ENCODE measurements around the gene SPTA1.

Gene SPTA1

GRCh38 chr1:158666037-158666436 is 20.5 kb downstream of the SPTA1 start:
- Histone ChIP-seq H3K36me3 (ENCODE audit: insufficient read depth, low read length) (no peaks in the 10 kb centered on the region), H3K27me3 (ENCODE audit: insufficient read depth, low read length) (no peaks in the 10 kb centered on the region), H3K4me3 (ENCODE audit: low read depth, low read length, poor library complexity, severe bottlenecking) (no peak overlapping the region), H3K9me3 (ENCODE audit: low read length) (no peaks in the 10 kb centered on the region), H3K9me2 (ENCODE audit: low read depth, low read length) (no peaks in the 10 kb centered on the region), H3K4me1 (ENCODE audit: insufficient read depth, low read length, severe bottlenecking) (no peaks in the 10 kb centered on the region), H2AFZ (ENCODE audit: low read length) (no peak overlapping the region), H3K27ac (ENCODE audit: low read depth, low read length, poor library complexity, severe bottlenecking) (no peak overlapping the region), H3K9ac (ENCODE audit: low read length) (no peak overlapping the region), H4K20me1 (ENCODE audit: insufficient read depth, low read length) (no peaks in the 10 kb centered on the region), H3F3A (ENCODE audit: insufficient read depth, low read length) (no peaks in the 10 kb centered on the region), H3K79me2 (ENCODE audit: insufficient read depth, low read length) (no peaks in the 10 kb centered on the region), H3K4me2 (ENCODE audit: low read length) (no peak overlapping the region)
- TF ChIP-seq EZH2 (IDR thresholded peaks at IDR 0.05; ENCODE audit: borderline replicate concordance, low read length): no peak
- TF ChIP-seq CTCF (IDR thresholded peaks at IDR 0.05; ENCODE audit: low read length): no peak

GRCh38 chr1:158654571-158654970 is 31.9 kb downstream of the SPTA1 start:
- no peaks in the 10 kb centered on the region for H3K9me3 ChIP-seq (ENCODE audit: low read length)
- no peak overlapping the region for H2AFZ ChIP-seq (ENCODE audit: low read length)
- no peak overlapping the region for H3K4me2 ChIP-seq (ENCODE audit: low read length)

GRCh38 chr1:158654086-158654485 is 32.4 kb downstream of the SPTA1 start:
- H2AFZ ChIP-seq (ENCODE audit: low read length): no peak overlapping the region
- no peak overlapping the region for H3K9ac ChIP-seq (ENCODE audit: low read length)
- no peaks in the 10 kb centered on the region for H3K36me3 ChIP-seq (ENCODE audit: insufficient read depth, low read length)
- H3K4me3 ChIP-seq (ENCODE audit: low read depth, low read length, poor library complexity, severe bottlenecking): no peak overlapping the region
- H3K9me2 ChIP-seq (ENCODE audit: low read depth, low read length): no peaks in the 10 kb centered on the region
- H3K27ac ChIP-seq (ENCODE audit: low read depth, low read length, poor library complexity, severe bottlenecking): no peak overlapping the region
- H3F3A ChIP-seq (ENCODE audit: insufficient read depth, low read length): no peaks in the 10 kb centered on the region
- H3K79me2 ChIP-seq (ENCODE audit: insufficient read depth, low read length): no peaks in the 10 kb centered on the region
- H3K27me3 ChIP-seq (ENCODE audit: insufficient read depth, low read length): no peaks in the 10 kb centered on the region
- no peaks in the 10 kb centered on the region for H4K20me1 ChIP-seq (ENCODE audit: insufficient read depth, low read length)
- no peaks in the 10 kb centered on the region for H3K4me1 ChIP-seq (ENCODE audit: insufficient read depth, low read length, severe bottlenecking)
- TF ChIP-seq EZH2 (IDR thresholded peaks at IDR 0.05; ENCODE audit: borderline replicate concordance, low read length) (no peak), CTCF (IDR thresholded peaks at IDR 0.05; ENCODE audit: low read length) (no peak)
- H3K4me2 ChIP-seq (ENCODE audit: low read length): no peak overlapping the region
- no peaks in the 10 kb centered on the region for H3K9me3 ChIP-seq (ENCODE audit: low read length)

More at GRCh38 chr1:158654571-158654970, 31.9 kb downstream of the SPTA1 start:
- no peak for TF ChIP-seq EZH2 (IDR thresholded peaks at IDR 0.05; ENCODE audit: borderline replicate concordance, low read length)
- TF ChIP-seq CTCF (IDR thresholded peaks at IDR 0.05; ENCODE audit: low read length): no peak
- no peaks in the 10 kb centered on the region for H3K9me2 ChIP-seq (ENCODE audit: low read depth, low read length)
- H3K27ac ChIP-seq (ENCODE audit: low read depth, low read length, poor library complexity, severe bottlenecking): no peak overlapping the region
- H3K27me3 ChIP-seq (ENCODE audit: insufficient read depth, low read length): no peaks in the 10 kb centered on the region
- no peaks in the 10 kb centered on the region for H4K20me1 ChIP-seq (ENCODE audit: insufficient read depth, low read length)
- H3K4me1 ChIP-seq (ENCODE audit: insufficient read depth, low read length, severe bottlenecking): no peaks in the 10 kb centered on the region
- H3K79me2 ChIP-seq (ENCODE audit: insufficient read depth, low read length): no peaks in the 10 kb centered on the region
- no peak overlapping the region for H3K9ac ChIP-seq (ENCODE audit: low read length)
- no peaks in the 10 kb centered on the region for H3K36me3 ChIP-seq (ENCODE audit: insufficient read depth, low read length)
- H3F3A ChIP-seq (ENCODE audit: insufficient read depth, low read length): no peaks in the 10 kb centered on the region
- no peak overlapping the region for H3K4me3 ChIP-seq (ENCODE audit: low read depth, low read length, poor library complexity, severe bottlenecking)
